HG02870 (cell line): ENCODE results near the gene IRF8.

Experiments used
- ATAC-seq: cut with Tn5 transposase; IDR thresholded peaks from one replicate; pipeline ENCODE4 v1.9.1; 2021; ENCODE audit warnings: mild to moderate bottlenecking, moderate library complexity; ENCODE audit not compliant: unreplicated experiment

The IRF8 gene

DNA sequence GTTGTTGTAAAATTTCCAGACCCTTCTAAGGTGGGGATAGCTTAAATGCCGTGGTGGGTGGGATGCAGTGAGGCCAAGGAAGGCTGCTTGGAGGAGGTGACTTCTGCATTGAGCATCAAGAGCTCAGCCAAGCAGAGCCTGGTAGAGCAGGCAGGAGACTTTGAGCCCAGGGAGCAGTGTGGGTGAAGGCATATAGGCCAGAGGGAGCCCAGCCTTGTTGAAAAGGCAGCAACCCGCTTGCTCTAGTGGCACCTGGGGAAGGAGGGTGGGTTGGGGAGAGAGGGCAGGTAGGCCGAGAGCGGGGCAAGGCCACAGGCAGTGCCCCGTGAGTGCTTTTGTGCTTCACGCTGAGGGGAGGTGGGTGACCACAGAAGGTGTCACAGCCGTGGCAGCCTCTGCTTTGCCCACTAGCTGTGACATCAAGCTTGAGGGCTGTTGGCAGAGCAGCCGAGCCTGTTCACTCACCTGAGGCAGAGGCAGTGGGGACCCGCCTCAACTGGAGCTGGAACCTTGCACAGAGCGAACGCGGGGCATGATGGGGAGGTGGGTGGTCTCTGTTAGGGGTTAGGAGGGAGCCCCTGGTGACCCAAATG lies 56.1 kb downstream of the IRF8 start:
- ATAC-seq, result no peak

DNA sequence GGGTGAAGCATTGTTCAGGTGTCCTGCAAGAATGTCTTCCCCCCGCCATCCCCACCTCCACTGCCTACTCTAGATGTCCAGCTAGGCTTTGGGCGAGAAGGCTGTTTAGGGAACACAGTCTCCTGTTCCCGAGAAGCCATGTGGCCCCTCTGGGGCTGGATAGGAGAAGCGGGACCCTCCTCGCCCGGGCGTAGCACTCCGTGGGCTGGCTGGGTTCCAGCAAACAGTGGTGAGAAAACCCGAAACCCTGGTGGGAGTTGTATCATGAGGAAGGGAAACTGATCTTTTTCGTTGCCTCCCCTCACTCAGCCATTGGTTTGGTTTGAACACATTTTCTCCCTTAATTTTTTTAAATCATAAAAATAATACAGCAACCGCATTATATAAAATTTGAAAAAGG lies 56.6 kb downstream of the IRF8 start:
- ATAC-seq, result no peak

DNA sequence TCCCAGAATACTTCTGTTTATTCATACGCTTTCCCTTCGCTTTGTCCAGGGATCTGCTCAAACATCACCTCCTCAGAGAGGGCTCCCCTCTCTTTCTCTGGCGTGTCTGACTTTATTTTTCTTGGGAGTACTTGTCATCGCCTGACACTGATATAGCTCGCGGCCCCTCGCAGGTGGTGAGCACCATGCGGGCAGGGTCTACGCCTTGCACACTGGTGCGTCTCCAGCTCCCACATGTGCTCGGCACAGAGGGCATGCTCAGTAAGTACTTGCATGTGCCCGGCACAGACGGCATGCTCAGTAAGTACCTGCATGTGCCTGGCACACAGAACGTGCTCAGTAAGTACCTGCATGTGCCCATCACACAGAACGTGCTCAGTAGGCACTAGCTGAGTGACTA lies 57.5 kb downstream of the IRF8 start:
- no peak for ATAC-seq

DNA sequence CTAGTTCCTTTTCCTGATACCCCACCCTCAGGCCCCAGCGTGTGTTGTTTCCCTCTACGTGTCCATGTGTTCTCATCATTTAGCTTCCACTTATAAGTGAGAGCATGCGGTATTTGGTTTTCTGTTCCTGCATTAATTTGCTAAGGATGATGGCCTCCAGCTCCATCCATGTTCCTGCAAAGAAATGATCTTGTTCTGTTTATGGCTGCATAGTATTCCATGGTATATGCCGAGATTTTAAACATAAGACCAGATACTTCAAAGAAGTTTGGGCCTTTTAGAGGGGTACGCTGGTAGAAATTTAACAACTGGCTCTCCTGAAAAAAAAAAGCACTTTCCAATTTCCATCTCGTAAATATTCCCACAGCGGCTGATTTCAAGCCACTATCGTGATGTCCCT lies 59.8 kb downstream of the IRF8 start:
- ATAC-seq, result no peak

DNA sequence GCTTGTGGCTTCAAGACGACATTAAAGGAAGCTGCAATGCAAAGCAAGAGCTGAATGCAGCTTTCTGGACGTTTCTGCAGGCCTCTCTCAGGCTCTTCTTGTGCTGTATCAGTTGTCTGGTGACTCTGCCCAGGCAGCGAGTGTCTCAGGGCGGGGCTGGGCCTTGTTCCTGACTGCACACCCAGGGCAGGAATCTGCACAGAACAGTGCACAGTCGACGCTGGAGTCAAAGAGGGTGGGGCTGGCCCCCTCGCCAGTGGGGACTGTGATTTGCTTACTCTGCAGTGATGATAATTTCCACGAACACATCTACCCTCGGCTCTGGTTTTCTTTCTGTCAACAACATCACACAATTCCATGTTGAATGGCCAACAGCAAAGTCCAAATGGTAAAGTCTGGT lies 60.7 kb downstream of the IRF8 start:
- no peak for ATAC-seq

DNA sequence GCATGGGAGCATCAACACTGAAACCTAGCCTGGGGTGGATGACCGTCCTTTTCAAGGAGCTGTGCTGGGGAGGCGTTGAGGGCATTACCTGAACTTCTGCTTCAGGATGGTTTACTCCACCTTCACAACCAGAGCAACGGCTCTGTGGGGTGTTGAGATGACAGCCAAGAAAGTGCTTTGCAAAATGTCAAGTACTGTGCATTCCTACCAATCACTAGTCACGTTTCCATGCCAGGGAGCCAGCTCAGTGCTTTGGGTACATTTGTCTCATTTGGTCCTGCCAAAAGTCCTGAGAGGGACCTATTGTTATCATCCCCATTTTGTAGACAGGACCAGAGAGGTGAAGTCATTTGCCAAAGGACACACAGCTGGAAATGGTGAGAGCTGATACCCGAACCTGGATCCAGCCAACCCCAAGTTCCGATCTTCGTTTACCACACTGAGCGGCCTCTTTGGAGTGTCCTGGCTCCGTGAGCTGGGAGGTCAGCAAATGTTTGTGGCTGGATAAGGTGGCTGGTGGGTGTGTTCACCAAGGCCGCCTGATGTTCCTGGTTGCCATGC lies 61.6 kb downstream of the IRF8 start:
- no peak for ATAC-seq

DNA sequence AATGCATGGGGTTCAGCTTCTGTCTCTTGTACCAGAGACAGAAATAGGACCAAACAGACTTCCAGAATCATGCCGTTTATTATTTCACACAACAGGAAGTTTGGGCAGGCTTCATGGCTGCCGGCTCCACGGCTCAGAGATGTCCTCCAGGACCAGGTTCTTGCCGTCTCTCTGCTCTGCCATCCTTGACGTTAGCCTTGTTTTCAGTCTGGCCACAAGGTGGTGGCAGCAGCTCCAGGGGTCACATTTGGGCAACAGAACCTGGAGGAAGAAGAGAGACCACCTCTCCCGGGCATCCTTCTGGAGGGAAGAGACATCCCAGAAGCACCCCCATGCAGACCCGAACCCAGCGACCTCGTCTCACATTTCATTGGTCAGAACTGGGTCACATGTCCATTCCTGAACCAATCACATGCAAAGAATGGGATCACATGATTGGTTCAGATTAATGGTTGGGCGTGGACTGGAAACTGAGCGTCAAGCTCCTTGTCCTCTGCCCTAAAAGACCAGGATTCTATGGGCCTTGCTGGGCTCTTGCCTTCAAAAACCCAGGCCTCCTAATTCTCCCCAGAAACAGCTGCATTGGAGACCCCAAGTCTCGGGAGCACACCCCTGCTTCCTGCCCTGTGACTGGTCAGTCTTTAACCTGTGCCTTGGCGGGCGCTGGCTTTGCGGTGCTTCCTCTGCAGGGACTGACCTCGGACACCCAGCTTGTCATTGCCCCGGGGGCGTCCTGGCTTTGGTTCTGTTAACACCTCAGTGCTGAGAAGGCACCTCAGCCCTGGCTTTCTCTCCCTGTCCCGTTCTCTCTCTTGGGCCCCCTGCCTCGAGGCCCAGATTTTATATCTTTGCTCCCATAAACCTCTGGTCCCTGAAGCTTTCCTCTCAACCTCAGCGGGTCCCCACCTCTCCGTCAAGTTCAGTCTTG lies 63.3 kb downstream of the IRF8 start:
- ATAC-seq, result no peak

DNA sequence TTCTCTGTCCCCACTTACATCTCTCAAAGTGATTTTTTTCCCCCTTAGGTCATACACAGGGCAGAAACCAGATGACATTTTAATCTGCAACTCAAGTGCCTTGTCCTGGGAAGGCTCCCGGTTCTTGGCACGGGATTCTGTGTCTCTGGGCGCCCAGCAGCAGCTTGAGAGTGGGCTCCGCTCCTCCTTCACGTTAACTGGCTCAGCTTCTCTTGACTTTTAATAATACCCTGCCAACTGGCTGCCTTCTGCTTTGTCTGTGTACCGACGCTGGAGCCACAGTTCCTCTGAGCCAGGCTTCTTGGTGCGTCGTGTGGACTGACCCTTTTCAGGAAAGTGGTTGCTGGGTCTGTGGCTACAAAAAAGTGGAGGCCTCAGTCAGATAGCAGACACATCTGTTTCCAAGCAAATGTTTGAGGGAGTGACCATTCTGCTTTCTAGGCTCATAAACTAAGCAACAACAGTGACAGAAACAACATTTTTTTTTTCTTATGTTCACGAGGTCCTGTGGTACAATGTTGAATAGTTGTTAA lies 64.9 kb downstream of the IRF8 start:
- ATAC-seq, result no peak

DNA sequence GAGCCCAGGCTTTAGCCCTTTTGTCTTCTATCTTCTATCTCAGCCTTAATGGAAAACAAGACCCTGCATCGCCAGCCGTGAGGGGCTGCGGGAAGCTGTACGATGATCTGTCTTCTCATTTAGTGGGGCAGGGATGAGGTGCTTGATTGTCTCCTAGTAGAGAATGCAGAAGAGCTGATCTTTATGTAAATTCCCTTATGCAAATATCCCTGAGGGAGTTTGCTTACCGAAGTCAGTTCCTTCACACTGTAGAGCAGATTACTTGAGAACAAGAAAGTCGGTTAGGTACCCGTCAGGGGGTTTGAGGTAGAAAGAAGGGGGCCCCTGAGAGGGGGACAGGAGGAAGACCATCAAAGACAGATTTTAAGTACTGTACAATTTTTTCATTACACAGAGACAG lies 66.2 kb downstream of the IRF8 start:
- ATAC-seq, result no peak

DNA sequence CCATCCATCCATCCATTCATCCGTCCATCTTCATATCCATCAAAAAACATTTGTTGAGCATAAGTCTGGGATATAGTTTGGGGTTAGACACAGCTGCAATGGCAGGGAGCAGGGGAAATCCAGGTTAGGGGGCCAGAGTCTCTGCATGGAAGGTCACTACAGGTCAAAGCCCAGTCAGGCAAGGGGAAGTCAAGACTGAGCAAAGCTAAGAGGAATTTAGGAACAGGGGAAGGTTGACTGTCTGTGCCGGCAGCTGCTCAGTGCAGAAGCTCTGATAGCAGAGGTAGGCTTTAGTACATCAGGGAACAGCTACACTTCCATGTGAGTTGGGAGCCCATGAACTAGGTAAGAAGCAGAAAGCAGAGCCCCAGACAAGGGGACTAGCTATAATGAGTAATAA lies 68.1 kb downstream of the IRF8 start:
- no peak for ATAC-seq

DNA sequence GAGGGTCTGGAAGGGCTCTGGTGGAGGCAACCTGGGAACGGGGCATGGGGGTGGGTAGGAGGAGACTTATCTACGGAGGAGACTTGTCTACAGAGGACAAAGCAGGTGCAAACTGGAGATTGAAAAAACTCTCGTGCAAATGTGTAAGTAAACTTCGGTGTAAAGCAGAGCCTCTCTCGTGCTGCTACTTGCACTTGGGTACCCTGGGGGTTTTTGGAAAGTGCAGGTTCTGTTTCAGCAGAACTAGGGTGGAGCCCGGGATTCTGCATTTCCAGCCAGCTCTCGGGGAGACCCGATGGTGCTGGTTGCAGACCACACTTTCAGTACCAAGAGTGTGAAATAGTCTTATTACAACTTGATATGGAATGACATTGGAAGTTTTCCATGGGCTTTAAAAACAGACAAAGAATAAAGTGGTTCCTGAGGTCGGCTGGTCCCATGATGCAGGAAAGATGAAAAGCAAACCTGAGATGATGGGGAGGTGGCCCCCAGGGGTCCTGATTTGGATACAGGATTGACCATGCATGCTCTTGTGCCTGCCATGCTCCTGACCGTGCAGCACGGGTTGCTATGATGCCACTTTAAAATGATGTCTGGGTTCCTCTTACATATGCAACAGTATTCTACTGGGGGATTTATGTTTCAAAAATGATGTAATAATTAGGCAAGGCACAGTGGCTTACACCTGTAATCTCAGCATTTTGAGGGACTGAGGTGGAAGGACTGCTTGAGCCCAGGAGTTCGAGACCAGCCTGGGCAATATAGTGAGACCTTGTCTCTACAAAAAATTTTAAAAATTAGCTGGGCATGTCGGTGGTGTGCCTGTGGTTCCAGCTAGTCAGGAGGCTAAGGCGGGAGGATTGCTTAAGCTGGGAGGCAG lies 69.3 kb downstream of the IRF8 start:
- no peak for ATAC-seq

DNA sequence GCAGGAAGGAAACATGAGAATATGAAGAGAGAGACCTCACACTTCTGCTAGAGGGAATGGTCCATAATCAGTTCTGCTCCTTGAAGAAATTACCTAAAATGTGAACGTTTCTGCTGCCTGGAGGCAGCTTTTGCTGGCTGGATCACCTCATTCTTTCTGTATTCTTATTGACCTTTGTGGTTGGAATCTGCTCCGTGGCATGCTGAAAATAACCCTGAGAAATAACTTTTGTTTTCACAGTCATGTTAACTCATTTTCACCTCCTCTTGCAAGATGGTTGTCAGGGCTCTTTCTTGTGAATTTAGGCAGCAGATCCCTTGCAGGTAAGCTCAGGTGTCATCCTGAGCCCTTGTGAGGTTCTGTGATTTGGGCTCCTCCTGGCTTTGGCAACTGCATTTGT lies 70.2 kb downstream of the IRF8 start:
- no peak for ATAC-seq

DNA sequence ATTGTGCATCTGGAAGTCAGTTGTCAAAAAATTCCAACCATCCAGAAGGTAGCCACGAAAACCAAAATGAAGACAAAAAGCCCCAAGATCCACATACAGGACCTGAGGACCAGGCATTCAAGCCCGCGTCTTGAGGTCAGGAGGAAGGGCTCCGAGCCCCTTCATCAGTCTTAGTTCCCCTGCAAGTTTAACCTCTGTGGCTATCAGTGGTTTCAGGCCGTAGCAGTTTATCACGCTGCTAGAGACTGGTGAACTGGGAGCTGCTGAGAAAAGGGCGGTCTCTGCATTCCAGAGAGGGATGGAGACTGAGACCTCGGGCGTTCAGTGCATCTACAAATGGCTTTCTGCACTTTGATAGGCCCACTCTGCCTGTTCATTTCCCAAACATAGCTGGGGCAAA lies 70.6 kb downstream of the IRF8 start:
- ATAC-seq, result no peak

DNA sequence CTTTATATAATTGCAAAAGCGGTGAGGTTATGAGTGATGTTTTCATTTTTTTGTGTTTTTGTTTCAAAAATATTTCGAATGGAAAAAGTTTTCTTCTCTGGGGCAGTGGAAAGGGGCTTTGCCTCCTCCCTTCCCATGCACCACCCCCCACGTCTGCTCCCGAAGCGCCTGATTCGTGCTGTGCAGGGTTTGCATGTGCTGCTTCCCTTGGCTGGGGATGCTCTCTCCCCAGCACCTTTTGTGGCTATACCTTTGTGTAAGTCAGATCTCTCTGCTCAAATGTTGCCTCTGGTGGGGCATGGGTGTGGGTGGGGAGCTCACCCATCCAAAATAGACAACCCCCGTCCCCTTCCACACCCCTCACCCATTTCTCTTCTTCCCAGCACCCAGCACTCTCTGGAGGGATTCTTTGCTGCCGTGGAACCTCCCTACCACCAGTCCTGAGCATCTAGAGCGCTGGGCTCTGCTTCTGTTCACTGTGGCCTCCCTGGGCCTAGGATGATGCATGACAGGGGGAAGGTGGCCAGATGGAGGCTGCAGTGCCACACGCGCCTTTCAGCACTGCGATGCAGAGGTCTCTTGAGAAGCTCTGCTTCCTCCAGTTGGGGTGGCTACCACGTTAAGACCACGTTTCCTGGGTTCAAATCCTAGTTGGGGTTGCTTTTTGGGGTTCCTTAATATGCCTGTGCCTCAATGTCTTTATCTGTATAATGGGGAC lies 71.2 kb downstream of the IRF8 start:
- no peak for ATAC-seq

DNA sequence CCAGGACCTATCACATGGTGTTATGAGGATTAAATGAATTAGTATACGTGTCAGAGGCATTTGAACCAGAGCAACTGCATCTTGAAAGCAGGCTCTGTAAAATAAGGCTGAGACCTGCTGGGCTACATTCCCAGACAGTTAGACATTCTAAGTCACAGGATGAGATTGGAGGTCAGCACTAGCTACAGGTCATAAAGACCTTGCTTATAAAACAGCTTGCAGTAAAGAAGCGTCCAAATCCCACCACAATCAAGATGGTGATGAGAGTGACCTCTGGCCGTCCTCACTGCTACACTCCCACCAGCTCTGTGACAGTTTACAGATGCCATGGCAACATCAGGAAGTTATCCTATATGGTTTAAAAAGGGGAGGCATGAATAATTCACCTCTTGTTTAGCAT lies 71.8 kb downstream of the IRF8 start:
- no peak for ATAC-seq
